Vagina (tissue), 2 donors: ENCODE measurements around the gene CRTAP. TPM values are rescaled to one million over a fixed set of nuclear protein-coding genes. Genes with fewer than 3 reads are reported as not detected.

Experiments used
- DNase-seq, 2 donors: peaks; one replicate each; pipeline ENCODE4 v3.0.0-alpha.2; 2017; ENCODE audit errors: extremely low spot score in 2 of 2
- H3K27ac ChIP-seq: fragments of 200-600 bp; sonication (generic); one replicate; pipeline ENCODE4 v1.5.1; 2019
- H3K27me3 ChIP-seq: fragments of 200-600 bp; sonication (generic); one replicate; pipeline ENCODE4 v1.5.1; 2019
- H3K36me3 ChIP-seq, 2 donors: fragments of 200-600 bp; sonication (generic); one replicate each; pipeline ENCODE4 v1.5.1; 2017 to 2019
- H3K4me1 ChIP-seq: fragments of 200-600 bp; sonication (generic); one replicate; pipeline ENCODE4 v1.5.1; 2019
- H3K4me3 ChIP-seq, 2 donors: fragments of 200-600 bp; sonication (generic); 1 replicate in 1 of 2; 2 replicates in 1 of 2; pipeline ENCODE4 v1.5.1; 2016 to 2019
- H3K9me3 ChIP-seq: fragments of 200-600 bp; sonication (generic); one replicate; pipeline ENCODE4 v1.5.1; 2019
- POLR2A ChIP-seq, 2 donors: fragments of 450-650 bp; IDR thresholded peaks; one replicate each; pipeline ENCODE4 v1.6.1; 2017; ENCODE audit warnings: antibody characterized with exemption in 2 of 2, mild to moderate bottlenecking in 2 of 2, moderate library complexity in 2 of 2
- POLR2AphosphoS5 ChIP-seq, 2 donors: sonication (generic); formaldehyde crosslinking; IDR thresholded peaks; one replicate each; pipeline ENCODE4 v1.9.0; 2017; ENCODE audit warnings: antibody characterized with exemption in 2 of 2, mild to moderate bottlenecking in 2 of 2, low read depth in 1 of 2; ENCODE audit not compliant: insufficient read depth in 1 of 2
- intact Hi-C: fragments of 100-400 bp; cut with DNase I; formaldehyde crosslinking; loops from one replicate; pipeline ENCODE4 v1.15.1; 2023
- total RNA-seq: library from RNA; depleted of rRNA; stranded (reverse); fragments of >200 nt; gene quantifications from one replicate; pipeline ENCODE4 v1.2.3, GENCODE V29; 2016
- TF ChIP-seq, protein P1 (sequence below), 3 experiments: fragments of 450-650 bp in 2 of 3; fragments of 200-600 bp in 1 of 3; sonication (generic) in 1 of 3; IDR thresholded peaks; one replicate each; pipeline ENCODE4 v1.5.1; 2017 to 2019; ENCODE audit warnings: antibody characterized with exemption in 3 of 3, mild to moderate bottlenecking in 2 of 3, moderate library complexity in 2 of 3

CRTAP gene
- total RNA-seq, 1 donor from 2014 or later: 272 TPM

DNA sequence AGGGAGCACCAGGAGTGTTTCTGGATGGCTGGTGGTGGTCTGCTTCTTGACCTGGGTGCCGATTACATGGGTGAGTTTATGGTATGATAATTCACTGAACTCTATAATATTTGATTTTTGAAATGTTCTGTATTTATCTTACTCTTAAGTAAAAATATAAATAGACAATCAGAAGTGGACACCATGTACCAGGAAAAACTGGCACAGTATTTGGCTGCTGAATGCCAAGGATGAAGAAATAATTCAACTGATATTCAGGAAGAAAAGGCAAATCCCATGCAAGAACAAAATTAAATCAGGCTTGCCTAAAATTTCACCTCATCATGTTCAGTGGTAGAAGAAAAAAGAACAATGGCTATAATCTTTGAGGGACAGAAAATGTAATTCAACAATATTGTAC, 51.6 kb downstream of the CRTAP start:
- H3K4me3 ChIP-seq: no peak overlapping the region
- H3K4me1 ChIP-seq: no peaks in the 10 kb centered on the region
- H3K27me3 ChIP-seq: no peaks in the 10 kb centered on the region
- no peak overlapping the region for H3K27ac ChIP-seq
- H3K36me3 ChIP-seq: no peaks in the 10 kb centered on the region
- intact Hi-C loops: no loop called here
- H3K9me3 ChIP-seq: no peaks in the 10 kb centered on the region
- no peak for TF ChIP-seq POLR2A (IDR thresholded peaks at IDR 0.05)
- TF ChIP-seq, protein P1, sequence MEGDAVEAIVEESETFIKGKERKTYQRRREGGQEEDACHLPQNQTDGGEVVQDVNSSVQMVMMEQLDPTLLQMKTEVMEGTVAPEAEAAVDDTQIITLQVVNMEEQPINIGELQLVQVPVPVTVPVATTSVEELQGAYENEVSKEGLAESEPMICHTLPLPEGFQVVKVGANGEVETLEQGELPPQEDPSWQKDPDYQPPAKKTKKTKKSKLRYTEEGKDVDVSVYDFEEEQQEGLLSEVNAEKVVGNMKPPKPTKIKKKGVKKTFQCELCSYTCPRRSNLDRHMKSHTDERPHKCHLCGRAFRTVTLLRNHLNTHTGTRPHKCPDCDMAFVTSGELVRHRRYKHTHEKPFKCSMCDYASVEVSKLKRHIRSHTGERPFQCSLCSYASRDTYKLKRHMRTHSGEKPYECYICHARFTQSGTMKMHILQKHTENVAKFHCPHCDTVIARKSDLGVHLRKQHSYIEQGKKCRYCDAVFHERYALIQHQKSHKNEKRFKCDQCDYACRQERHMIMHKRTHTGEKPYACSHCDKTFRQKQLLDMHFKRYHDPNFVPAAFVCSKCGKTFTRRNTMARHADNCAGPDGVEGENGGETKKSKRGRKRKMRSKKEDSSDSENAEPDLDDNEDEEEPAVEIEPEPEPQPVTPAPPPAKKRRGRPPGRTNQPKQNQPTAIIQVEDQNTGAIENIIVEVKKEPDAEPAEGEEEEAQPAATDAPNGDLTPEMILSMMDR (IDR thresholded peaks at IDR 0.05): no peak
- TF ChIP-seq POLR2AphosphoS5 (IDR thresholded peaks at IDR 0.05; ENCODE audit: insufficient read depth in 1 of 2, low read depth in 1 of 2): no peak
- DNase-seq: no peak

- Histone ChIP-seq H3K4me1 (no peaks in the 10 kb centered on the region), H3K9me3 (no peaks in the 10 kb centered on the region), H3K27me3 (no peaks in the 10 kb centered on the region), H3K4me3 (no peak overlapping the region), H3K27ac (no peak overlapping the region), H3K36me3 (no peaks in the 10 kb centered on the region)
- DNase-seq: no peak
- intact Hi-C loops: no loop called here
- TF ChIP-seq, protein P1 (IDR thresholded peaks at IDR 0.05): no peak
- TF ChIP-seq POLR2AphosphoS5 (IDR thresholded peaks at IDR 0.05; ENCODE audit: insufficient read depth in 1 of 2, low read depth in 1 of 2) (no peak), POLR2A (IDR thresholded peaks at IDR 0.05) (no peak)
These were observed 52.3 kb downstream of the CRTAP start for GRCh38 chr3:33166095-33166494.

DNA sequence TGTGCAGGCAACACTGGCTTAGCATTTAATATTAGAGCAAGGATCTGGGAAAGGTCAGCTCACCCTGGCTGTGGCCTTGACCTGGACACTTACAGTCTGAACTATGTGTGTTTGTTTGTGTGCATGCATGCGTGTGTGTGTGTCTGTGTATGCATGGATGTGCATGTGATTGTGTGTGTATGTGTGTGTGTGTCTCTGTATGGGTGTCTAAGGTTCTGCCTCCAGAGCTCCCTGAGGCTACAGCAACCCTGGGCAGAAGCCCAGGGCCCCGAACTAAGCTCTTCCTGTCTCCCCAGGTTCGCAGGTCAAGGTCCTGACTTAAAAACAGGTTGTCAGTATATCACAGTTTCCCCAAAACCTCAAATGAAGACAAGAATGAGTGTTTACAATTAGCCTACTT, 53.5 kb downstream of the CRTAP start:
- H3K4me1 ChIP-seq: no peaks in the 10 kb centered on the region
- peak in 1 of 2 donors; percentile 47 for DNase-seq
- no peaks in the 10 kb centered on the region for H3K36me3 ChIP-seq
- intact Hi-C loops: no loop called here
- TF ChIP-seq POLR2AphosphoS5 (IDR thresholded peaks at IDR 0.05; ENCODE audit: insufficient read depth in 1 of 2, low read depth in 1 of 2) (no peak), POLR2A (IDR thresholded peaks at IDR 0.05) (no peak)
- TF ChIP-seq, protein P1 (IDR thresholded peaks at IDR 0.05): no peak
- no peak overlapping the region for H3K4me3 ChIP-seq
- no peak overlapping the region for H3K27ac ChIP-seq
- no peaks in the 10 kb centered on the region for H3K9me3 ChIP-seq
- no peaks in the 10 kb centered on the region for H3K27me3 ChIP-seq

- H3K4me1 ChIP-seq: no peaks in the 10 kb centered on the region
- H3K4me3 ChIP-seq: no peak overlapping the region
- H3K9me3 ChIP-seq: no peaks in the 10 kb centered on the region
- H3K36me3 ChIP-seq: no peaks in the 10 kb centered on the region
- no peak for TF ChIP-seq POLR2A (IDR thresholded peaks at IDR 0.05)
- TF ChIP-seq, protein P1 (IDR thresholded peaks at IDR 0.05): no peak
- no peak for TF ChIP-seq POLR2AphosphoS5 (IDR thresholded peaks at IDR 0.05; ENCODE audit: insufficient read depth in 1 of 2, low read depth in 1 of 2)
- DNase-seq: no peak
- H3K27ac ChIP-seq: no peak overlapping the region
- intact Hi-C loops: no loop called here
- no peaks in the 10 kb centered on the region for H3K27me3 ChIP-seq
These were observed 54.0 kb downstream of the CRTAP start for GRCh38 chr3:33167716-33168336.

GRCh38 chr3:33170531-33170930, 56.7 kb downstream of the CRTAP start:
- peak in 1 of 2 donors; percentile 44 for DNase-seq
- Histone ChIP-seq H3K36me3 (no peaks in the 10 kb centered on the region), H3K4me1 (no peaks in the 10 kb centered on the region), H3K27me3 (no peaks in the 10 kb centered on the region), H3K4me3 (no peak overlapping the region), H3K27ac (no peak overlapping the region), H3K9me3 (no peaks in the 10 kb centered on the region)
- intact Hi-C loops: no loop called here
- TF ChIP-seq POLR2A (IDR thresholded peaks at IDR 0.05): no peak
- no peak for TF ChIP-seq POLR2AphosphoS5 (IDR thresholded peaks at IDR 0.05; ENCODE audit: insufficient read depth in 1 of 2, low read depth in 1 of 2)
- TF ChIP-seq, protein P1 (IDR thresholded peaks at IDR 0.05): no peak
